ENCODE results near the gene ZNF444. TPM values are rescaled to one million over a fixed set of nuclear protein-coding genes. Genes with fewer than 3 reads are reported as not detected.

The ZNF444 gene
- total and polyA plus RNA-seq, 4 donors = 6.1 to 30.4 (median 21.0) TPM

DNA sequence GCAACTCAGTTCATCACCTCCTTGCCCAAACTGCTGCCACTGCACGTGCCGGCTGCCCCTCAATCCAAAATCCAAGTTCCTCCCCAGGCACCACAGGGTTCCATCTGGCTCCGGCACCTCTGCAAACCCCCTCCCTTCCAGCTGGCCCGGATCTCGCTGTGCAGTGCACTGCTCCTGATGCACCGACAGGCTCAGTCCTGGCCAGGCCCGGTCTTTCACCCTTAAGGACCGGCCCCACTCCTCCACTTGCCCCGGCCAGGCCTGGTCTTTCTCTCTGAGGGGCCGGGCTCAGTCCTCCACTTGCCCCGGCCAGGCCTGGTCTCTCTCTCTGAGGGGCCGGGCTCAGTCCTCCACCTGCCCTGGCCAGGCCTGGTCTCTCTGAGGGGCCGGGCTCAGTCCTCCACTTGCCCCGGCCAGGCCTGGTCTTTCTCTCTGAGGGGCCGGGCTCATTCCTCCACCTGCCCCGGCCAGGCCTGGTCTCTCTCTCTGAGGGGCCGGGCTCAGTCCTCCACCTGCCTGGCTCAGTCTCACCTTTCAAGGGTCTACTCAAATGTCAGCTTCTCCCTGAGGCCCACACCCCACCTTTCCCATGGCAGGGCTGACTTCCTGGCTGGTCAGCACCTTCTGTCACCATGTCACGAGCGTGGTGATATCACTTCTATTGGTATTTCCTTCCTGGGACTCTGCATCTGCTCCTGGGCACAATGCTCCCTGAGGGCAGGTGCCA lies 26.9 kb upstream of the ZNF444 start (continued):
- TF ChIP-seq REST (IDR thresholded peaks at IDR 0.05) (no peak), TAF1 (conservative IDR thresholded peaks at IDR 0.05) (no peak), RXRA (IDR thresholded peaks at IDR 0.05) (no peak), ZBTB33 (IDR thresholded peaks at IDR 0.05) (no peak), NR2F2 (IDR thresholded peaks at IDR 0.05) (no peak), EGR1 (IDR thresholded peaks at IDR 0.05; ENCODE audit: low read depth in 2 of 2) (no peak)

- H3K9ac ChIP-seq (ENCODE audit: low read depth in 1 of 2, low read length in 2 of 2) = no peak overlapping the region
- H3K4me1 ChIP-seq (ENCODE audit: control insufficient read depth in 4 of 4, insufficient read depth in 4 of 4, low read length in 3 of 4) = peaks cover 40 to 91% (median 81%) of the 10 kb centered on the region in 4 donors
- TF ChIP-seq HNF4A (conservative IDR thresholded peaks at IDR 0.05) = no peak
- TF ChIP-seq, protein P1, sequence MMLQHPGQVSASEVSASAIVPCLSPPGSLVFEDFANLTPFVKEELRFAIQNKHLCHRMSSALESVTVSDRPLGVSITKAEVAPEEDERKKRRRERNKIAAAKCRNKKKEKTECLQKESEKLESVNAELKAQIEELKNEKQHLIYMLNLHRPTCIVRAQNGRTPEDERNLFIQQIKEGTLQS (IDR thresholded peaks at IDR 0.05) = no peak
- no peak for DNase-seq (ENCODE audit: low spot score)
- 88% methylated on average over 10 of the region's 10 CpGs for WGBS
- peak overlapping the region in 1 of 2 donors; percentile 19 for H3K27ac ChIP-seq (ENCODE audit: low read depth in 1 of 2, low read length in 2 of 2)
- no peaks in the 10 kb centered on the region for H3K9me3 ChIP-seq (ENCODE audit: control insufficient read depth in 4 of 4, low read length in 3 of 4)
- H3K4me3 ChIP-seq (ENCODE audit: low read depth in 1 of 3, low read length in 3 of 3) = no peak overlapping the region
- no peaks in the 10 kb centered on the region for H3K27me3 ChIP-seq (ENCODE audit: control insufficient read depth in 4 of 4, insufficient read depth in 4 of 4, low read length in 3 of 4)
- H3K36me3 ChIP-seq (ENCODE audit: control insufficient read depth in 4 of 4, insufficient read depth in 3 of 4, low read depth in 1 of 4, low read length in 3 of 4) = no peaks in the 10 kb centered on the region
Measured at GRCh38 chr19:56114778-56115110, 26.3 kb upstream of the ZNF444 start.

DNA sequence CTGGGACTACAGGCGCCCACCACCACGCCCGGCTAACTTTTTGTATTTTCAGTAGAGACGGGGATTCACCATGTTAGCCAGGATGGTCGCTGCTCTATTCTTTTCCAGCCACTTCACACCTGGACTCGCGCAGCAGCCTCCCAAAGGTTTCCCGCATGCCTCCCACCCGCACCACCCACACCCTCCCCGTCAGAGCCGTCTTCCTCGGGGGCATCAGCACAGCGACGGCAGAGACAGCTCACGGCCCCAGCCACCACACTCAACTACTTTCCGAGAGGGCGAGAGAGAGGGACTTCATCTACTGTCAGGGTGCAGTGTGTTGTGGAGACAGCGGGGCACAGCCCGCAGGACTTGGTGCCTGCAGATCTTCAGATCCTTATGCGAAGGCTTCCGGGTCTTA lies 25.6 kb upstream of the ZNF444 start:
- Histone ChIP-seq H3K9ac (ENCODE audit: low read depth in 1 of 2, low read length in 2 of 2) (no peak overlapping the region), H3K4me3 (ENCODE audit: low read depth in 1 of 3, low read length in 3 of 3) (no peak overlapping the region), H3K27ac (ENCODE audit: low read depth in 1 of 2, low read length in 2 of 2) (no peak overlapping the region), H3K9me3 (ENCODE audit: control insufficient read depth in 4 of 4, low read length in 3 of 4) (no peaks in the 10 kb centered on the region), H3K36me3 (ENCODE audit: control insufficient read depth in 4 of 4, insufficient read depth in 3 of 4, low read depth in 1 of 4, low read length in 3 of 4) (no peaks in the 10 kb centered on the region), H3K27me3 (ENCODE audit: control insufficient read depth in 4 of 4, insufficient read depth in 4 of 4, low read length in 3 of 4) (no peaks in the 10 kb centered on the region), H3K4me1 (ENCODE audit: control insufficient read depth in 4 of 4, insufficient read depth in 4 of 4, low read length in 3 of 4) (peaks cover 38 to 87% (median 78%) of the 10 kb centered on the region in 4 donors)
- no peak for DNase-seq (ENCODE audit: low spot score)
- TF ChIP-seq FOXA2 (IDR thresholded peaks at IDR 0.05) (no peak), HNF4G (IDR thresholded peaks at IDR 0.05) (no peak), JUND (IDR thresholded peaks at IDR 0.05) (no peak), REST (IDR thresholded peaks at IDR 0.05) (no peak), NR2F2 (IDR thresholded peaks at IDR 0.05) (no peak)
- WGBS = 95% methylated on average over 21 of the region's 21 CpGs
